Activated effector memory CD4-positive, alpha-beta T cell treated with Interleukin-2 at 50 U/mL for 16 hours (primary cell): ENCODE data around the gene FBXL19.

Experiments used
- DNase-seq: peaks from one replicate; pipeline ENCODE4 v3.0.0-alpha.2; 2020

Gene FBXL19

GRCh38 chr16:30969246-30969842 is 46.0 kb downstream of the FBXL19 start:
- DNase-seq = no peak

GRCh38 chr16:30971298-30971697 is 47.9 kb downstream of the FBXL19 start:
- no peak for DNase-seq

GRCh38 chr16:30972872-30973271 is 49.5 kb downstream of the FBXL19 start:
- DNase-seq = no peak

DNA sequence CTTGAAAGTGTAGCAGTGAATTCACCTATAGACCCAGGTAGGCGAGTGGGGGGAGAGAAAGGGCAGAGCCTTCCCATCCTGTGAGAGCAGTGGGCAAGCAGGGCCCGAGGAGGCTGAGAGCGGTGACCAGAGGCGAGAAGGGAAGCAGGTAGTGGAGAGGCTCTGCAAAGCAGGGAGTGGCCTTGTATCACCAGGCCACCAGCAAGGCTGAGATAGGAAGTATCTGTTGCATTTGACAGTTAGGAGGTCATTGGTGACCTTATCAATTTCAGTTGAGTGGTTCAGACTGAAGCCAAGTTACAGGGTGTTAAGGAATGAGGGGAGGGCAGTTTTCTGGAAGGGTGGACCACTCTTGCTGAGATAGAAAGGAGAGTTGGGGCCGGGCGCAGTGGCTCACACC is 51.0 kb downstream of the FBXL19 start:
- DNase-seq = no peak

- no peak for DNase-seq
Measured at GRCh38 chr16:30976486-30976885, 53.1 kb downstream of the FBXL19 start.

- DNase-seq = no peak
Measured at GRCh38 chr16:30977502-30977901, 54.1 kb downstream of the FBXL19 start.

DNA sequence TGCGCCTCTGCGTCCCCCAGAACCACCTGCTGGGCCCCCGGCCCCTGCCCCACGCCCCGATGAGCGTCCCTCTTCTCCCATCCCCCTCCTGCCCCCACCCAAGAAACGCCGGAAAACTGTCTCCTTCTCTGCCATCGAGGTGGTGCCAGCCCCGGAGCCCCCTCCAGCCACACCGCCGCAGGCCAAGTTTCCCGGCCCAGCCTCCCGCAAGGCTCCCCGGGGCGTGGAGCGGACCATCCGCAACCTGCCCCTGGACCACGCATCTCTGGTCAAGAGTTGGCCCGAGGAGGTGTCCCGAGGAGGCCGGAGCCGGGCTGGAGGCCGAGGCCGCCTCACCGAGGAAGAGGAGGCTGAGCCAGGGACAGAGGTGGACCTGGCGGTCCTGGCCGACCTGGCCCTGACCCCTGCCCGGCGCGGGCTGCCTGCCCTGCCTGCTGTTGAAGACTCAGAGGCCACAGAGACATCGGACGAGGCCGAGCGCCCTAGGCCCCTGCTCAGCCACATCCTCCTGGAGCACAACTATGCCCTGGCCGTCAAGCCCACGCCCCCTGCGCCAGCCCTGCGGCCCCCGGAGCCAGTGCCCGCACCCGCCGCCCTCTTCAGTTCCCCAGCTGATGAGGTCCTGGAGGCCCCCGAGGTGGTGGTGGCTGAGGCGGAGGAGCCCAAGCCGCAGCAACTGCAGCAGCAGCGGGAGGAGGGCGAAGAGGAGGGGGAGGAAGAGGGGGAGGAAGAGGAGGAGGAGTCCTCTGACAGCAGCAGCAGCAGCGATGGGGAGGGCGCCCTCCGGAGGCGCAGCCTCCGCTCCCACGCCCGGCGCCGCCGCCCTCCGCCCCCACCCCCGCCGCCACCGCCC is 56.0 kb downstream of the FBXL19 start:
- no peak for DNase-seq

- DNase-seq = no peak
Measured at GRCh38 chr16:30980023-30980371, 56.6 kb downstream of the FBXL19 start.

DNA sequence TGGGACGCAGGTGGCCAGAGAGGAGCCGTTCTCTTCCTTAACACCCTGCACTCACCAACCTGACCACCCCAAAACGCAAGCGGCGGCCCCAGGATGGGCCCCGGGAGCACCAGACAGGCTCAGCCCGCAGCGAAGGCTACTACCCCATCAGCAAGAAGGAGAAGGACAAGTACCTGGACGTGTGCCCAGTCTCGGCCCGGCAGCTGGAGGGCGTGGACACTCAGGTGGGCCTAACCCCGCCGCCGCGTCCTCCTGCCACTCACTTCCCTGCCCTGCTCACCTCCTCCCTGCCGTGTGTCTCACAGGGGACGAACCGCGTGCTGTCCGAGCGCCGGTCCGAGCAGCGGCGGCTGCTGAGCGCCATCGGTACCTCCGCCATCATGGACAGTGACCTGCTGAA is 57.1 kb downstream of the FBXL19 start:
- DNase-seq = no peak

DNA sequence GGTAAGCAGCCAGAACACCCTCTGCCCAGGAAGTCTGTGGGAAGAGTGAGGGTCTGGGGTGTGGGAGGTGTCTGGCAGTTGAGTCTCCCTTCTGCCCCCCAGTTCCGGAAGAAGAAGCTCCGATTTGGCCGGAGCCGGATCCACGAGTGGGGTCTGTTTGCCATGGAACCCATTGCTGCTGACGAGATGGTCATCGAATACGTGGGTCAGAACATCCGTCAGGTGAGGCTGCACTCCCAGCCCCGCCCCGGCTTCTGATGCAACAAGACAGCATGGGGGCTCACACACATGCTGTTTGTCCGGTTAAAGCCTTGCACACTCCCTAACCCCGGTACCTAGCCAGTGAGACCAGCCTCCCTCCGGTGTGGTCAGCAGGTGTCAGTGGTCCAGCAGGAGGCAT is 57.6 kb downstream of the FBXL19 start:
- no peak for DNase-seq

DNA sequence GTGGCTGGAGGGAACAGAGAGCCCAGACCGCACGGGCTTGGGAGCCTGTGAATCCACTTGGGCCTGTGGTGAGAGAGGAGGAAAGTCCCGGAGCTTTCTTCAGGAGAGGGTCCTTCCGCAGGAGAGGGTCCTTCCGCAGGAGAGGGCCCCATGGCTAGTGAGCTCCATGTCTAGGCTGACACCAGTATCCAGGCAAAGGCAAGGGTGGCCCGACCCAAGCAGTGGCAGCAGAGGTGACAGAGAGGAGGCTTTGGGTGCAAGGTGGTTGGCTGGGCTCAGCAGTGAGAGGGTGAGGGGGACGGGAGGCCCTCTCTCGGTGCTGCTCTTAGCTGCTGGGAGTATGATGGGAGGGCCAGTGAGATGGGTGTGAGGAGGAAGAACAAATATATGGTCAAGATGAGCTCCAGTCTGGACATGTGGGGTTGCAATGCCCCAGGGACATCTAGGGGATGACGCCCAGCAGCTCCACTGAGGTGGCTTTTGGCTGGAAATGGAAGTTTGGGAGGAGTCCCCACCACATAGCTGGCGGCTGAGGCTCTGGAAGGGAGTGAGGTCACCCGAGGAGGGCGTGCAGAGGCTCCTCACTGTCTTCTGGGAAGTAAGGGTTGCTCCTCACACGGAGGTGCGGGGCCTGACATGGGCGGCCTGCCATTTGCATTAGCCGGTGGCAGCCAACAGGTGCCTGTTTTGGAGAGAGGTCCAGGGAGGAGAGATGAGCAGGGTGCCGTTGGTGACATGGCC is 59.3 kb downstream of the FBXL19 start:
- DNase-seq = no peak

DNA sequence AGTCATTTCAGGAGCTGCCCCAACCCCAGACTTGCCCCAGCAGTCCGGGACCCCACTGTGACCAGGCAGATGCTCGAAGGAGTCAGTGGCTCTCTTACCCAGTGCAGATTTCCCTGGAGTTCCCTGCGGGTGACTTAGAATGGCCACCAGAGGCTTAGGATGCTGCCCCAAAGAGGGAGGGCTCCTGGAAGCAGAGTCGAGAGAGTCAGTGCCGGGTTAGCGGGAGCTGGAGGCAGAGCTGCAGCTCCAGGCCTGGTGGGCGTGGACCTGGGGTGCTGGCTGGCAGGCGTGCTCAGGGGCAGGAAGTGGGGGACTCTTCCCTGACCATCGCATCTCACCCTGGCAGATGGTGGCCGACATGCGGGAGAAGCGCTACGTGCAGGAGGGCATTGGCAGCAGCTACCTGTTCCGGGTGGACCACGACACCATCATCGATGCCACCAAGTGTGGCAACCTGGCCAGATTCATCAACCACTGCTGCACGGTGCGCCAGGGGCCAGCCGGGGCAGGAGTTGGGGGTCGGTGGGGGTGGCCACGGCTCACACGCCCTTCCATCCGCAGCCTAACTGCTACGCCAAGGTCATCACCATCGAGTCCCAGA is 60.0 kb downstream of the FBXL19 start:
- no peak for DNase-seq

- DNase-seq = no peak
Measured at GRCh38 chr16:30983898-30984610, 60.7 kb downstream of the FBXL19 start.

GRCh38 chr16:30984669-30985400 is 61.5 kb downstream of the FBXL19 start, which contains the start of gene HSD3B7:
Gene HSD3B7, plus strand, starts transcription at chr16:30985207. Its CDS starts 452 bp downstream, at chr16:30985659.
- DNase-seq = peak; percentile 62

- DNase-seq = no peak
Measured at GRCh38 chr16:30985401-30986128, 62.2 kb downstream of the FBXL19 start.

- no peak for DNase-seq
Measured at GRCh38 chr16:30986129-30986991, 63.0 kb downstream of the FBXL19 start.

- no peak for DNase-seq
Measured at GRCh38 chr16:30987581-30988190, 64.3 kb downstream of the FBXL19 start.

- no peak for DNase-seq
Measured at GRCh38 chr16:30989469-30990047, 66.2 kb downstream of the FBXL19 start.

DNA sequence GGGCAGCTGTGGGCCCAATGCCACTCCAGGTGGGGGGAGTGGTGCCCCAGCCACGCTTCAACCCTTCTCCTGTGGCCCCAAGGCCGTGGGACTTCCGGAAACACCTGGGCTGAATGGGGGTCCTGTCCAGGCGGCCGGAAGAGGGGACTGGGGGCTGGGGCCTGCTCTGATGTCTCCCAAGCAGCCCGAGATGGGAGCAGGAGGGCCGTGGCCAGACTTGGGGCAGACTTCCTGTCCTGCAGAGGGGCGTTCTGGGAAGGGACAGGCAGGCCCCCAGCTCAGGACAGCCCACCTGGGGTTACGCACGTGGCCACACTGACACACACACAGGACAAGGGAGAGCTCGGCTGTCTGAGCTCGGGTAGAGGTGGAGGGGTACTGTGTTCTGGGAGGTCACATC is 66.7 kb downstream of the FBXL19 start:
- no peak for DNase-seq
